ENCODE measurements around the gene TNNT2. TPM values are rescaled to one million over a fixed set of nuclear protein-coding genes. Genes with fewer than 3 reads are reported as not detected.

TNNT2 gene
- total and polyA plus RNA-seq, 2 of the 4 experiments (the other 2 are of a cell fraction) = 0.18 to 1.2 TPM

GRCh38 chr1:201408176-201408833 is 30.8 kb upstream of the TNNT2 start:
- Histone ChIP-seq H2BK5ac (ENCODE audit: low read depth, low read length, poor library complexity, severe bottlenecking) (no peak overlapping the region), H3K18ac (ENCODE audit: low read depth, low read length) (no peak overlapping the region), H2BK120ac (ENCODE audit: low read depth, low read length) (no peak overlapping the region), H4K91ac (ENCODE audit: insufficient read depth, low read depth, low read length) (no peak overlapping the region), H3K36me3 (ENCODE audit: control insufficient read depth, insufficient read depth, low read length) (no peaks in the 10 kb centered on the region), H3K9me3 (ENCODE audit: control insufficient read depth, insufficient read depth, low read length) (no peaks in the 10 kb centered on the region), H3K27ac (ENCODE audit: insufficient read depth, low read length) (no peak overlapping the region), H3K4me1 (ENCODE audit: control insufficient read depth, insufficient read depth, low read length) (no peaks in the 10 kb centered on the region), H3K56ac (ENCODE audit: extremely low read depth, insufficient read depth, low read length) (no peak overlapping the region), H3K4me3 (ENCODE audit: insufficient read depth, low read depth, low read length) (no peak overlapping the region), H2AK9ac (replicated peaks; ENCODE audit: low read depth, low read length, poor library complexity) (peak overlapping the region; percentile 81), H2BK15ac (ENCODE audit: low read depth, low read length) (no peak overlapping the region), H3K14ac (replicated peaks; ENCODE audit: low read depth, low read length) (no peak overlapping the region), H4K5ac (ENCODE audit: low read depth, low read length) (no peak overlapping the region), H4K8ac (ENCODE audit: low read depth in 2 of 2, low read length in 2 of 2) (no peak overlapping the region), H4K20me1 (ENCODE audit: insufficient read depth, low read length) (no peaks in the 10 kb centered on the region), H3K4ac (ENCODE audit: low read depth, low read length) (no peak overlapping the region), H3K9ac (ENCODE audit: low read depth, low read length) (no peak overlapping the region), H2BK20ac (ENCODE audit: low read depth, low read length) (no peak overlapping the region), H2AFZ (replicated peaks; ENCODE audit: low read length, poor library complexity) (peak overlapping the region; percentile 83), H3K4me2 (ENCODE audit: low read depth, low read length) (no peak overlapping the region), H3K79me1 (ENCODE audit: low read depth in 1 of 2, low read length in 2 of 2) (no peaks in the 10 kb centered on the region), H3K9me1 (ENCODE audit: insufficient read depth, low read length) (no peaks in the 10 kb centered on the region), H2AK5ac (ENCODE audit: low read depth, low read length) (no peak overlapping the region), H3K23ac (ENCODE audit: low read depth, low read length) (no peak overlapping the region), H3K27me3 (ENCODE audit: control insufficient read depth, insufficient read depth, low read length) (peaks cover 58% of the 10 kb centered on the region)
- TF ChIP-seq RAD21 (IDR thresholded peaks at IDR 0.05; ENCODE audit: low read length) (peak; percentile 85), CHD1 (IDR thresholded peaks at IDR 0.05; ENCODE audit: low read depth, low read length) (no peak), MAFK (IDR thresholded peaks at IDR 0.05; ENCODE audit: low read depth, low read length) (no peak), RFX5 (IDR thresholded peaks at IDR 0.05; ENCODE audit: low read depth, low read length) (no peak), RCOR1 (IDR thresholded peaks at IDR 0.05; ENCODE audit: insufficient replicate concordance, low read length) (no peak), FOS (IDR thresholded peaks at IDR 0.05; ENCODE audit: low read depth, low read length) (no peak), NFE2L2 (IDR thresholded peaks at IDR 0.05; ENCODE audit: low read depth, low read length) (no peak), SMC3 (IDR thresholded peaks at IDR 0.05; ENCODE audit: low read depth, low read length) (peak; percentile 90), MXI1 (IDR thresholded peaks at IDR 0.05; ENCODE audit: borderline replicate concordance, low read depth, low read length) (no peak)
- TF ChIP-seq, protein P1, sequence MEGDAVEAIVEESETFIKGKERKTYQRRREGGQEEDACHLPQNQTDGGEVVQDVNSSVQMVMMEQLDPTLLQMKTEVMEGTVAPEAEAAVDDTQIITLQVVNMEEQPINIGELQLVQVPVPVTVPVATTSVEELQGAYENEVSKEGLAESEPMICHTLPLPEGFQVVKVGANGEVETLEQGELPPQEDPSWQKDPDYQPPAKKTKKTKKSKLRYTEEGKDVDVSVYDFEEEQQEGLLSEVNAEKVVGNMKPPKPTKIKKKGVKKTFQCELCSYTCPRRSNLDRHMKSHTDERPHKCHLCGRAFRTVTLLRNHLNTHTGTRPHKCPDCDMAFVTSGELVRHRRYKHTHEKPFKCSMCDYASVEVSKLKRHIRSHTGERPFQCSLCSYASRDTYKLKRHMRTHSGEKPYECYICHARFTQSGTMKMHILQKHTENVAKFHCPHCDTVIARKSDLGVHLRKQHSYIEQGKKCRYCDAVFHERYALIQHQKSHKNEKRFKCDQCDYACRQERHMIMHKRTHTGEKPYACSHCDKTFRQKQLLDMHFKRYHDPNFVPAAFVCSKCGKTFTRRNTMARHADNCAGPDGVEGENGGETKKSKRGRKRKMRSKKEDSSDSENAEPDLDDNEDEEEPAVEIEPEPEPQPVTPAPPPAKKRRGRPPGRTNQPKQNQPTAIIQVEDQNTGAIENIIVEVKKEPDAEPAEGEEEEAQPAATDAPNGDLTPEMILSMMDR (conservative IDR thresholded peaks at IDR 0.05; ENCODE audit: low read depth, low read length) = peak; percentile 87
- no CpG with 5 or more reads among the region's 11 CpGs for WGBS, 2 experiments (ENCODE audit: extremely low coverage in 2 of 2, insufficient read length in 1 of 2)
- dilution Hi-C loops (cut with HindIII; ENCODE audit: low sequenced_read_pairs, unreplicated experiment) (no loop called here), in situ Hi-C loops (cut with MboI; ENCODE audit: low sequenced_read_pairs) (no loop called here), intact Hi-C loops (cut with micrococcal nuclease) (loop anchor here (1.0 to 5.0 kb wide), 3 partner anchors 60 to 436 kb away; no protein-coding TSS in a partner anchor)
- ChIA-PET CTCF (interaction anchor here (0.8 to 1.5 kb wide), 3 partner anchors 24 to 61 kb away, joined by 3 to 8 read pairs (median 3); no protein-coding TSS in a partner anchor), POLR2A (ENCODE audit: unreplicated experiment) (no interaction called here)
- BruUV-seq (replicated peaks) = no TSS peak
- peak; percentile 99 for ATAC-seq (ENCODE audit: low read depth)
- DNase-seq = peak; percentile 68

Measured in IMR-90 (cell line).